ENCODE data around the gene DUSP1. TPM values are rescaled to one million over a fixed set of nuclear protein-coding genes. Genes with fewer than 3 reads are reported as not detected.
"Not testable (repeated sequence)": the region's sequence is repeated elsewhere in the genome, so short reads cannot be mapped to it uniquely, and the experiment has no call there.

Gene DUSP1
- total RNA-seq, 1 experiment from 2014 or later: 36.6 TPM

- DNase-seq (ENCODE audit: low spot score); in situ Hi-C loops (cut with HindIII; ENCODE audit: low sequenced_read_pairs): not testable (repeated sequence)
Measured at GRCh38 chr5:172783319-172783718, 12.3 kb upstream of the DUSP1 start.

GRCh38 chr5:172782169-172783039 lies 11.4 kb upstream of the DUSP1 start:
- in situ Hi-C loops (cut with HindIII; ENCODE audit: low sequenced_read_pairs): no loop called here
- no peak for DNase-seq (ENCODE audit: low spot score)

GRCh38 chr5:172779691-172780341 lies 8.8 kb upstream of the DUSP1 start:
- no peak for DNase-seq (ENCODE audit: low spot score)
- in situ Hi-C loops (cut with HindIII; ENCODE audit: low sequenced_read_pairs): no loop called here

- in situ Hi-C loops (cut with HindIII; ENCODE audit: low sequenced_read_pairs): no loop called here
- no peak for DNase-seq (ENCODE audit: low spot score)
Measured at GRCh38 chr5:172777881-172778814, 7.2 kb upstream of the DUSP1 start.

GRCh38 chr5:172776235-172776594 lies 5.2 kb upstream of the DUSP1 start:
- DNase-seq (ENCODE audit: low spot score): no peak
- in situ Hi-C loops (cut with HindIII; ENCODE audit: low sequenced_read_pairs): no loop called here

GRCh38 chr5:172775326-172776234 lies 4.6 kb upstream of the DUSP1 start:
- in situ Hi-C loops (cut with HindIII; ENCODE audit: low sequenced_read_pairs): no loop called here
- no peak for DNase-seq (ENCODE audit: low spot score)

- in situ Hi-C loops (cut with HindIII; ENCODE audit: low sequenced_read_pairs): no loop called here
- DNase-seq (ENCODE audit: low spot score): no peak
Measured at GRCh38 chr5:172774561-172775315, 3.7 kb upstream of the DUSP1 start.

GRCh38 chr5:172773481-172774469 lies 2.8 kb upstream of the DUSP1 start:
- in situ Hi-C loops (cut with HindIII; ENCODE audit: low sequenced_read_pairs): no loop called here
- peak; percentile 36 for DNase-seq (ENCODE audit: low spot score)

GRCh38 chr5:172772112-172772906 lies 1.3 kb upstream of the DUSP1 start:
- in situ Hi-C loops (cut with HindIII; ENCODE audit: low sequenced_read_pairs): no loop called here
- peak; percentile 60 for DNase-seq (ENCODE audit: low spot score)

GRCh38 chr5:172771439-172772111 lies 580 bp upstream of the DUSP1 start:
- in situ Hi-C loops (cut with HindIII; ENCODE audit: low sequenced_read_pairs): no loop called here
- peak; percentile 63 for DNase-seq (ENCODE audit: low spot score)

- in situ Hi-C loops (cut with HindIII; ENCODE audit: low sequenced_read_pairs): no loop called here
- DNase-seq (ENCODE audit: low spot score): no peak
Measured at GRCh38 chr5:172770374-172770674, 671 bp downstream of the DUSP1 start.

GRCh38 chr5:172769616-172770373 lies 1.2 kb downstream of the DUSP1 start:
- in situ Hi-C loops (cut with HindIII; ENCODE audit: low sequenced_read_pairs): no loop called here
- peak; percentile 57 for DNase-seq (ENCODE audit: low spot score)

- DNase-seq (ENCODE audit: low spot score): no peak
- in situ Hi-C loops (cut with HindIII; ENCODE audit: low sequenced_read_pairs): no loop called here
Measured at GRCh38 chr5:172769342-172769615, 1.7 kb downstream of the DUSP1 start.

GRCh38 chr5:172768573-172769341 lies 2.2 kb downstream of the DUSP1 start:
- in situ Hi-C loops (cut with HindIII; ENCODE audit: low sequenced_read_pairs): no loop called here
- peak; percentile 53 for DNase-seq (ENCODE audit: low spot score)

All from G401 (cell line).